Measurements from ENCODE around the gene SLC39A11.

DNA sequence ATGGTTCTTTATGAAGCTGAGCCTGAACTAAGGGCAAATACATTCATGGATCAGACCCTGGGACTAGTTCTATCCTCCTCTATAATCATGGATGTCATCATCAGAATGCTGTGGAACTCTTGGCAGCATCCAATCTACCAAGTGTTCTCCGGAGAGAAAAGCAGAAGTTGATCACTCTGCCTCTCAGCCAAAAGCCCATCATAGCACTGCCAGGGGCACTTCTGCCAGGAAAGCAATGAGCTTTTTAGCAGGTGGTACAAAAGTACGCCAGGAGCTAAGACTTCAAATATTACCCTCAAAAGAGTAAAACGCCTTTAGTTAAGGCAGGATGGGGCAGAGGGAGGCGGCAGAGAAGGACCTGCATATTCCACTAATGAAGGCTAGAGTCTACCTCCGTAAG is 279.0 kb downstream of the SLC39A11 start:
- TF ChIP-seq EZH2phosphoT487 (IDR thresholded peaks at IDR 0.05) = no peak
- no peak for TF ChIP-seq EZH2 (IDR thresholded peaks at IDR 0.05)
